ENCODE data around the gene TAP1. TPM values are rescaled to one million over a fixed set of nuclear protein-coding genes. Genes with fewer than 3 reads are reported as not detected.

TAP1 gene
- total and polyA plus RNA-seq, 2 experiments from 2014 or later: 6.8 to 12.6 TPM

DNA sequence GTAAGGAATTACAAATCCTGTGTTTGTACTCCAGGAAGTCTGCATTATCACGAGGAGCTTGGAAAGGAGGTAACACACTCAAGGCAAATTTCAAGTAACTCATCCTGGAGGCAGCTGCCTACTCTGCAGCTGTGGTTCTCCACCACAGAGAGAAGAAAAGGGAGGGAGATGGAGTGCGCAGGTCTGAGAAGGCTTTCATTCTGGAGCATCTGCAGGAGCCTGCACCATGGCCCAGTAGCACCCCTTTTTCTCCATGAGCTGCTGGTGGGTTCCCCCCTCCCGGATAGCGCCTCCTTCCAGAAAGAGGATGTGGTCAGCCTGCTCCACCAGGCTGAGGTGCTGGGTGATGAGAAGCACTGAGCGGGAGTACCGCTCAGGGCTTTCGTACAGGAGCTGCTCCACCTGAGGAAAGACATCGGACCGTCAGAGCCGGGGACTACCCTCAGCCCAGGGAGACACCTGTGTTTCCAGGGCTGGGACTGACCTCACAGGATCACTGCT is 8.1 kb downstream of the TAP1 start:
- Histone ChIP-seq H3K27ac (no peak overlapping the region), H3K36me3 (no peaks in the 10 kb centered on the region)

DNA sequence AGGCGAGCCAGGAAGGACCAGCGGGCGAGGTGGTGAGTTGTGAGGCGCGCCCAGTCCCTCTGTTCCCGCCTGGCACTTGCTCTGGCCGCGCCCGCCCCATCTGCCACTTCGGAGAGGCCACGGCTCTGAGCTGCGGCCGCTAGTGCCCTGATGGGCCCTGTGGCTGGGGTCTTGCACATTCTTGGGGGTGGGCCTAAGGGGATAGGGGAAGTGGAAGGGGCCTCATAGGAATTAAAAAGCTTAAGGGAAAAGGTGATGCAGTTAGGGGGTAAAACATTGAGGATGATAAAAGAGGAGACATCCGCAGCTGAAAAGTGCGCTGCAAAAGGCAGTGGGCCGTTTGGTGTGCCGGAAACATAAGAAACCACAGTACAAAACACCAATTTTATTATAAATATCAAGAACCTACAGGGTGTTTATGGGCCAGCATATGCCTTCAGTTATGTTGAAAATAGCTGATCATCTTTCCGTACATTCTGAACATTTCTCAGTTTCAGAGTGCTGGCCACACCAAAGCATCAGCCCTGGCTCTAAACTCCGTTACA is 8.6 kb downstream of the TAP1 start:
- no peak overlapping the region for H3K27ac ChIP-seq
- peak overlapping the region; percentile 28 for H3K4me3 ChIP-seq
- H3K36me3 ChIP-seq: no peaks in the 10 kb centered on the region
- DNase-seq (ENCODE audit: low read depth in 1 of 2, low spot score in 1 of 2): no peak
- H3K4me1 ChIP-seq (ENCODE audit: low read depth): no peaks in the 10 kb centered on the region
- peaks cover 96% of the 10 kb centered on the region for H3K27me3 ChIP-seq
- H3K9me3 ChIP-seq (ENCODE audit: low read depth): no peaks in the 10 kb centered on the region
- TF ChIP-seq, protein P1, sequence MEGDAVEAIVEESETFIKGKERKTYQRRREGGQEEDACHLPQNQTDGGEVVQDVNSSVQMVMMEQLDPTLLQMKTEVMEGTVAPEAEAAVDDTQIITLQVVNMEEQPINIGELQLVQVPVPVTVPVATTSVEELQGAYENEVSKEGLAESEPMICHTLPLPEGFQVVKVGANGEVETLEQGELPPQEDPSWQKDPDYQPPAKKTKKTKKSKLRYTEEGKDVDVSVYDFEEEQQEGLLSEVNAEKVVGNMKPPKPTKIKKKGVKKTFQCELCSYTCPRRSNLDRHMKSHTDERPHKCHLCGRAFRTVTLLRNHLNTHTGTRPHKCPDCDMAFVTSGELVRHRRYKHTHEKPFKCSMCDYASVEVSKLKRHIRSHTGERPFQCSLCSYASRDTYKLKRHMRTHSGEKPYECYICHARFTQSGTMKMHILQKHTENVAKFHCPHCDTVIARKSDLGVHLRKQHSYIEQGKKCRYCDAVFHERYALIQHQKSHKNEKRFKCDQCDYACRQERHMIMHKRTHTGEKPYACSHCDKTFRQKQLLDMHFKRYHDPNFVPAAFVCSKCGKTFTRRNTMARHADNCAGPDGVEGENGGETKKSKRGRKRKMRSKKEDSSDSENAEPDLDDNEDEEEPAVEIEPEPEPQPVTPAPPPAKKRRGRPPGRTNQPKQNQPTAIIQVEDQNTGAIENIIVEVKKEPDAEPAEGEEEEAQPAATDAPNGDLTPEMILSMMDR (IDR thresholded peaks at IDR 0.05; ENCODE audit: low read depth, low read length): no peak

More for the DNA sequence above, 8.1 kb downstream of the TAP1 start:
- TF ChIP-seq, protein P1 (IDR thresholded peaks at IDR 0.05; ENCODE audit: low read depth, low read length): no peak
- Histone ChIP-seq H3K4me1 (ENCODE audit: low read depth) (no peaks in the 10 kb centered on the region), H3K27me3 (peaks cover 96% of the 10 kb centered on the region), H3K4me3 (no peak overlapping the region), H3K9me3 (ENCODE audit: low read depth) (no peaks in the 10 kb centered on the region)
- no peak for DNase-seq (ENCODE audit: low read depth in 1 of 2, low spot score in 1 of 2)

DNA sequence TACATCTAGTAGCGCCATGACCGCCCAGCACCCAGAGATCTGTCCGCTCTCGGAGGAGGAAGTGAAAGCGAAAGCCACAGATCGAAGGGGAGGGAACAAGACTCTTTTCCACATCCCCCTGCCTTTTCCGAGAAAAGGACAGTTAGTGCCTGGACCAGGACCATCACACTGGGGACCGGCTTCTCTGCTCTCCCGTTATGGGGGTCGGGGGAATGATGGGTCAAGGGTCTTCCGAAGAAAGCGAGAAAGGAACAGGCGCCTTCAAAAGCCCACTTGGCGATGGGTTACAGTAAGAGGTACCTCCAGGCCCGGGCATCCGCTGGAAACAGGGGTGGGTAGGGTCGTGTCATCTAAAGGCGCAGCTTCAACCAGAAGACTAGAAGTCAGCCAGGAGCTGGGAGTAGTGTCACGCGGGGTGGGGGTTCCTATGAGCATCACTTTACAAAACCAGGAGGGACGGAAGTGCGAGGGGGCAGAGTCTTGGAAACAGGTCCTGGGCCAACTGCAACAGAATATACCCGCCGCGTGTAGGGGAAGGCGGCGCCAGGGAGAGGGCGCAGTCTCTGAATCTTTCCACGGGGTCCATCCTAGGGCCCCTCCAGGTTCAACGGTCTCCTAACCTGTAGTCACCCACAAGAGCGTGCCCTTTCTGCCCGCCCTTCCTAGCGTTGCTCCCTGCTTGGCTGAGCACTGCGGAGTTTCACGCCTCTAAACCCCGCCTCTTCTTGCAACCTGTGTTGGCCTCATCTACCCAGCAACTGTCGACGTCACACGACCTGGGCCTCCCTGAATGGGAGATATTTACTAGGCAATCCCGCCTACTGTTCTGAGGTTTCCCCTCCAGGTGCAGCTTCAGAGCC is 9.3 kb downstream of the TAP1 start, which contains the start of gene PSMB8:
TSS of gene PSMB8 (minus strand) at position 69 of the 860 bp plus-strand sequence. CDS start at position 18, 51 bp downstream.
- TF ChIP-seq, protein P1 (IDR thresholded peaks at IDR 0.05; ENCODE audit: low read depth, low read length): peak; percentile 21
- no peak within 1 kb of the TSS for H3K27ac ChIP-seq
- peak; percentile 94 to 95 for DNase-seq (ENCODE audit: low read depth in 1 of 2, low spot score in 1 of 2)
- H3K27me3 ChIP-seq: peaks cover 95% of the 10 kb centered on the region
- no peaks in the 10 kb centered on the region for H3K9me3 ChIP-seq (ENCODE audit: low read depth)
- H3K4me3 ChIP-seq: peak within 1 kb of the TSS; percentile 28
- no peaks in the 10 kb centered on the region for H3K4me1 ChIP-seq (ENCODE audit: low read depth)
- no peaks in the 10 kb centered on the region for H3K36me3 ChIP-seq

DNA sequence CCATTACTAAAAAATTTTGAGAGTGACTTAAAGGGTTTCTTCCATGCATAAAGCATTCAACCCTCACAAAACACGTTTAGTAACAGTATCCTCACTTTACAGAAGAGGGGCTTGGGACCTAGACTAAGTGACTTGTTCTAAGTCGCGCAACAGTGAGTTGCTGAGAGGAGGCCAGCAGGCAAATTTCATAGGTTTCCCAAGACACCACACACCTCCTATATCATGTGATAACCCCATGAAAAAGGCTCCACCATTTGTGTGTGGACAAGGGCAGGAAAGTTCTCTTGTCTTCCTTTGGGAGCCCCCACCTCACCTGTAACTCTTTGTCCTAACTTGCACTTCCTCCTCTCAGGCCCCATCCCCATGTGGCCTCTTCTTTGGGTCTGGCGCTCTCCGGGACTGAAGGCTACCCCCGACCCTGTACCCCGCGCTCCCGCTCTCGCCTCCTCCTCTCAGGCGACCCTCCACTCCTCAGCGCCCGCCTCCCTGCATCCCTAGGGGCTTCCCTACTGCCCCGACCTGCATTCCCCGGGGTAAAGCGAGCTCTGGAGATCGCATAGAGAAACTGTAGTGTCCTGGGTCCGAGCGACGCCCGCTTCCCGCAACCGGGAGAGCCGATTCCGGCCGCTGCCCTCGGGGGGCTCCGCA is 10.0 kb downstream of the TAP1 start:
- no peaks in the 10 kb centered on the region for H3K4me1 ChIP-seq (ENCODE audit: low read depth)
- H3K36me3 ChIP-seq: no peaks in the 10 kb centered on the region
- TF ChIP-seq, protein P1 (IDR thresholded peaks at IDR 0.05; ENCODE audit: low read depth, low read length): no peak
- no peak for DNase-seq (ENCODE audit: low read depth in 1 of 2, low spot score in 1 of 2)
- H3K9me3 ChIP-seq (ENCODE audit: low read depth): no peaks in the 10 kb centered on the region
- H3K27me3 ChIP-seq: peaks cover 88% of the 10 kb centered on the region
- no peak overlapping the region for H3K27ac ChIP-seq
- H3K4me3 ChIP-seq: peak overlapping the region; percentile 28

DNA sequence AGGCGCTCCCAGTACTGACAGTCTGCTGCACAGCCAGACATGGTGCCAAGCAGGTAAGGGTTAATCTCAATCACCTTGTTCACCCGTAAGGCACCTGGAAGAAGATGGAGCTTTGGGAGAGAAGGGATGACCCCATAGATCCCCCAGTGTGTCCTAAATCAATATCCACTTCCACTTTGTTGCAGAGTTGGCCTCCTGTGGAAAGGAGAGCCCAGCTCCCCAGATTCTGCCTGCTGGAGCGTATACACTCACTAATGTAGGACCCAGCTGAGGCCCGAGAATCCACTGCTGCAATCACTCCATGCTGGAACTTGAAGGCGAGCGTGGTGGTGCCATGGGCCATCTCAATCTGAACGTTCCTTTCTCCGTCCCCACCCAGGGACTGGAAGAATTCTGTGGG is 10.8 kb downstream of the TAP1 start:
- Histone ChIP-seq H3K4me1 (ENCODE audit: low read depth) (peaks cover 3% of the 10 kb centered on the region), H3K27ac (no peak overlapping the region), H3K36me3 (no peaks in the 10 kb centered on the region), H3K9me3 (ENCODE audit: low read depth) (no peaks in the 10 kb centered on the region), H3K27me3 (peaks cover 82% of the 10 kb centered on the region), H3K4me3 (no peak overlapping the region)
- no peak for DNase-seq (ENCODE audit: low read depth in 1 of 2, low spot score in 1 of 2)
- TF ChIP-seq, protein P1 (IDR thresholded peaks at IDR 0.05; ENCODE audit: low read depth, low read length): no peak
